Right lobe of liver (tissue), 4 donors: Measurements from ENCODE around the gene TBXAS1.

Source experiments
- CTCF ChIP-seq, 4 donors: fragments of 200-600 bp in 3 of 4; fragments of 450-650 bp in 1 of 4; IDR thresholded peaks; one replicate each; pipeline versions ENCODE4 v1.5.1 to v1.8.0; 2016 to 2022; ENCODE audit warnings: antibody characterized with exemption in 4 of 4, mild to moderate bottlenecking in 2 of 4
- POLR2A ChIP-seq: fragments of 450-650 bp; IDR thresholded peaks from one replicate; pipeline ENCODE4 v1.6.1; 2017; ENCODE audit warnings: antibody characterized with exemption, mild to moderate bottlenecking
- donor health status: DM: no; HTN: no; CAD: no.
- donor health status: DM: no; HTN: no; CAD: no.
- donor health status: DM: no; HTN: yes; CAD: no.

- TF ChIP-seq CTCF (IDR thresholded peaks at IDR 0.05) = no peak
- no peak for TF ChIP-seq POLR2A
Measured at GRCh38 chr7:139829775-139830117, 682 bp downstream of the TBXAS1 start.
